Fibroblast of peridontal ligament (primary cell): ENCODE data around the gene PLA2G3.
"Not testable (repeated sequence)": the region's sequence is repeated elsewhere in the genome, so short reads cannot be mapped to it uniquely, and the experiment has no call there.

Experiments used
- DNase-seq: peaks from one replicate; pipeline ENCODE4 v3.0.0-alpha.2; 2010; ENCODE audit errors: extremely low read depth

PLA2G3 gene

GRCh38 chr22:31123292-31123602 is 17.1 kb downstream of the PLA2G3 start:
- DNase-seq = no peak

GRCh38 chr22:31122532-31123291 is 17.6 kb downstream of the PLA2G3 start, which contains the start of gene INPP5J:
INPP5J (plus strand) TSS chr22:31122966; CDS start chr22:31123015, 49 bp downstream.
- DNase-seq = peak; percentile 29

GRCh38 chr22:31122196-31122531 is 18.1 kb downstream of the PLA2G3 start:
- DNase-seq = no peak

- no peak for DNase-seq
These were observed 18.9 kb downstream of the PLA2G3 start for GRCh38 chr22:31121403-31121802.

- no peak for DNase-seq
These were observed 19.7 kb downstream of the PLA2G3 start for GRCh38 chr22:31120642-31121041.

- DNase-seq = no peak
These were observed 20.1 kb downstream of the PLA2G3 start for GRCh38 chr22:31120230-31120629.

- DNase-seq = no peak
These were observed 21.1 kb downstream of the PLA2G3 start for GRCh38 chr22:31119026-31119717.

- DNase-seq = no peak
These were observed 22.1 kb downstream of the PLA2G3 start for GRCh38 chr22:31118046-31118820.

- not testable (repeated sequence) for DNase-seq
These were observed 27.7 kb downstream of the PLA2G3 start for GRCh38 chr22:31112547-31113091.

- DNase-seq = no peak
These were observed 32.5 kb downstream of the PLA2G3 start for GRCh38 chr22:31107894-31108218.

- DNase-seq = peak; percentile 98
These were observed 33.0 kb downstream of the PLA2G3 start, which contains the start of gene SELENOM for GRCh38 chr22:31107178-31107893. SELENOM (minus strand) TSS chr22:31107568; CDS start chr22:31107505, 63 bp downstream.

GRCh38 chr22:31106731-31107177 is 33.6 kb downstream of the PLA2G3 start:
- peak; percentile 64 for DNase-seq

- no peak for DNase-seq
These were observed 34.2 kb downstream of the PLA2G3 start for GRCh38 chr22:31106001-31106571.

GRCh38 chr22:31105282-31105929 is 34.9 kb downstream of the PLA2G3 start:
- no peak for DNase-seq

GRCh38 chr22:31104869-31105268 is 35.4 kb downstream of the PLA2G3 start:
- no peak for DNase-seq

GRCh38 chr22:31103899-31104694 is 36.2 kb downstream of the PLA2G3 start:
- DNase-seq = no peak

- no peak for DNase-seq
These were observed 37.2 kb downstream of the PLA2G3 start for GRCh38 chr22:31103111-31103510.

GRCh38 chr22:31102441-31103081 is 37.7 kb downstream of the PLA2G3 start:
- peak; percentile 97 for DNase-seq

GRCh38 chr22:31100762-31101525 is 39.4 kb downstream of the PLA2G3 start:
- no peak for DNase-seq
